Tibial nerve (tissue), 4 donors: ENCODE measurements around the gene KIAA1958. TPM values are rescaled to one million over a fixed set of nuclear protein-coding genes. Genes with fewer than 3 reads are reported as not detected.

Experiments
- DNase-seq, 2 donors: peaks; one replicate each; pipeline ENCODE4 v3.0.0-alpha.2; 2019; ENCODE audit warnings: low spot score in 2 of 2
- H3K27ac ChIP-seq, 4 donors: fragments of 200-600 bp; sonication (generic) in 3 of 4; one replicate each; pipeline ENCODE4 v1.5.1; 2017 to 2019; ENCODE audit warnings: mild to moderate bottlenecking in 1 of 4
- H3K27me3 ChIP-seq, 2 donors: fragments of 200-600 bp; sonication (generic) in 1 of 2; one replicate each; pipeline versions ENCODE4 v1.5.1 to v1.6.0; 2017 to 2019
- H3K36me3 ChIP-seq, 3 donors: fragments of 200-600 bp; sonication (generic); one replicate each; pipeline ENCODE4 v1.5.1; 2018 to 2019
- H3K4me1 ChIP-seq, 4 donors: fragments of 200-600 bp; sonication (generic) in 3 of 4; one replicate each; pipeline ENCODE4 v1.5.1; 2017 to 2019
- H3K4me3 ChIP-seq, 4 donors: fragments of 200-600 bp; sonication (generic) in 3 of 4; one replicate each; pipeline ENCODE4 v1.5.1; 2017 to 2019; ENCODE audit warnings: mild to moderate bottlenecking in 1 of 4, moderate library complexity in 1 of 4
- H3K9me3 ChIP-seq, 4 donors: fragments of 200-600 bp; sonication (generic) in 3 of 4; one replicate each; pipeline ENCODE4 v1.5.1; 2017 to 2019
- EP300 ChIP-seq, 2 donors: sonication (generic); formaldehyde crosslinking; IDR thresholded peaks; one replicate each; pipeline ENCODE4 v1.6.1; 2017; ENCODE audit warnings: antibody characterized with exemption in 2 of 2, mild to moderate bottlenecking in 1 of 2
- POLR2A ChIP-seq, 2 donors: fragments of 450-650 bp; IDR thresholded peaks; one replicate each; pipeline ENCODE4 v1.6.1; 2017; ENCODE audit warnings: antibody characterized with exemption in 2 of 2, mild to moderate bottlenecking in 2 of 2, moderate library complexity in 2 of 2
- WGBS, 2 donors: methylation state at CpG; one replicate each; pipeline ENCODE4 v1.1.5; 2018; 5-methylcytosine and 5-hydroxymethylcytosine counted together
- total RNA-seq, 4 donors: library from RNA; depleted of rRNA; stranded (reverse); fragments of >200 nt; gene quantifications; one replicate each; pipeline ENCODE4 v1.1.0, GENCODE V29; 2016
- TF ChIP-seq, protein P1 (sequence below), 5 experiments: fragments of 200-600 bp in 3 of 5; fragments of 450-650 bp in 2 of 5; sonication (generic) in 3 of 5; IDR thresholded peaks; one replicate each; pipeline ENCODE4 v1.5.1; 2016 to 2019; ENCODE audit warnings: antibody characterized with exemption in 5 of 5, mild to moderate bottlenecking in 3 of 5, moderate library complexity in 2 of 5

KIAA1958 gene
- total RNA-seq, 4 donors from 2014 or later: 3.7 to 5.2 (median 4.5) TPM

- no peaks in the 10 kb centered on the region for H3K4me1 ChIP-seq
- no peak overlapping the region for H3K4me3 ChIP-seq
- no peak overlapping the region for H3K27ac ChIP-seq
- H3K9me3 ChIP-seq: peaks cover 0 to 12% (median 1%) of the 10 kb centered on the region in 4 donors
- no peaks in the 10 kb centered on the region for H3K27me3 ChIP-seq
- 96% methylated on average over 4 of the region's 4 CpGs for WGBS, 2 donors
- no peak for DNase-seq
- H3K36me3 ChIP-seq: peaks cover 0 to 64% (median 6%) of the 10 kb centered on the region in 3 donors
- TF ChIP-seq, protein P1, sequence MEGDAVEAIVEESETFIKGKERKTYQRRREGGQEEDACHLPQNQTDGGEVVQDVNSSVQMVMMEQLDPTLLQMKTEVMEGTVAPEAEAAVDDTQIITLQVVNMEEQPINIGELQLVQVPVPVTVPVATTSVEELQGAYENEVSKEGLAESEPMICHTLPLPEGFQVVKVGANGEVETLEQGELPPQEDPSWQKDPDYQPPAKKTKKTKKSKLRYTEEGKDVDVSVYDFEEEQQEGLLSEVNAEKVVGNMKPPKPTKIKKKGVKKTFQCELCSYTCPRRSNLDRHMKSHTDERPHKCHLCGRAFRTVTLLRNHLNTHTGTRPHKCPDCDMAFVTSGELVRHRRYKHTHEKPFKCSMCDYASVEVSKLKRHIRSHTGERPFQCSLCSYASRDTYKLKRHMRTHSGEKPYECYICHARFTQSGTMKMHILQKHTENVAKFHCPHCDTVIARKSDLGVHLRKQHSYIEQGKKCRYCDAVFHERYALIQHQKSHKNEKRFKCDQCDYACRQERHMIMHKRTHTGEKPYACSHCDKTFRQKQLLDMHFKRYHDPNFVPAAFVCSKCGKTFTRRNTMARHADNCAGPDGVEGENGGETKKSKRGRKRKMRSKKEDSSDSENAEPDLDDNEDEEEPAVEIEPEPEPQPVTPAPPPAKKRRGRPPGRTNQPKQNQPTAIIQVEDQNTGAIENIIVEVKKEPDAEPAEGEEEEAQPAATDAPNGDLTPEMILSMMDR (IDR thresholded peaks at IDR 0.05): no peak
- TF ChIP-seq POLR2A (IDR thresholded peaks at IDR 0.05) (no peak), EP300 (IDR thresholded peaks at IDR 0.05) (no peak)
Measured at GRCh38 chr9:112465352-112465751, 21.3 kb upstream of the KIAA1958 start.

DNA sequence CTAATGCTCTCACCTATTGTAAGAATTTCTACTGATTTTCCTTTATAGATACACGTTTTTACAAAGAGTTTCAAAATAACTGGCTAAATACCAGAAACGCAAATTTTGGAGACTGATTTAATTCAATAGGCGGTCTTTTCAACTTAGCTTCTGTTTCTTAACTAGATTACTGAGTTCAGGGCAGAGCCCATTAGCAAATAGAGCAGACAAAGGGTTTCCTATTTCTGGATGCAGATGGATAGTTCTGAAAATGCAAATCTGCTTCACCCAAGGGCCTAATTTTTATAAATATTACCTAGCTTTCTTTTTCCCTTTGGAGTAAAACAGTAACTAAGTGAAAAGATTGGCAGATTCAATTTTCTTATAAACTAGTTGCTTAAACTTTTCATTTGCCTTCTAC is 13.6 kb upstream of the KIAA1958 start:
- Histone ChIP-seq H3K36me3 (peaks cover 0 to 73% (median 0%) of the 10 kb centered on the region in 3 donors), H3K4me1 (no peaks in the 10 kb centered on the region)
- 72 to 77% methylated on average over 3 of the region's 3 CpGs for WGBS, 2 donors

DNA sequence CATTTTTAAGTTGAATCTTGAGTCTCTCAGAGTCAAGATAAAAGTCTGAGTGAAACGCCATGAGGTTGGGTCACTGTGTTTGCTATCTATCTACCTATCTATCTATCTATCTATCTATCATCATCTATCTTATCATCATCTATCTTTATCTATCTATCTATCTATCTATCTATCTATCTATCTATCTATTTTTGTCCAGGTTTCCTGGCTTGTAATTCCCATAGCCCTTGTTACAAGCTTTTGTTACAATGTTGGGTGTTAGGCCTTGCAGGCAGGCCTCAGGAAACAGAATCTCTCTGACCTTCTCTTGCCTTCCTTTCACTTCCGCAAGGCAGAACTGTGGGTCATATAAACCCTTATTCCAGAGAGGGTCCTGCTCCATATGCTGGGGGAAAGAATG is 12.6 kb upstream of the KIAA1958 start:
- no peak overlapping the region for H3K4me3 ChIP-seq
- no peaks in the 10 kb centered on the region for H3K27me3 ChIP-seq
- H3K4me1 ChIP-seq: no peaks in the 10 kb centered on the region
- peaks cover 0 to 31% (median 8%) of the 10 kb centered on the region in 4 donors for H3K9me3 ChIP-seq
- H3K27ac ChIP-seq: no peak overlapping the region
- WGBS, 2 donors: 97 to 99% methylated on average over 2 of the region's 2 CpGs
- peaks cover 0 to 75% (median 0%) of the 10 kb centered on the region in 3 donors for H3K36me3 ChIP-seq
- DNase-seq: no peak
- TF ChIP-seq POLR2A (IDR thresholded peaks at IDR 0.05): no peak
- TF ChIP-seq, protein P1 (IDR thresholded peaks at IDR 0.05): no peak
- TF ChIP-seq EP300 (IDR thresholded peaks at IDR 0.05): no peak

More for the DNA sequence above, 13.6 kb upstream of the KIAA1958 start:
- DNase-seq: no peak
- Histone ChIP-seq H3K4me3 (no peak overlapping the region), H3K27me3 (no peaks in the 10 kb centered on the region), H3K9me3 (peaks cover 0 to 21% (median 4%) of the 10 kb centered on the region in 4 donors), H3K27ac (no peak overlapping the region)
- TF ChIP-seq POLR2A (IDR thresholded peaks at IDR 0.05): no peak
- TF ChIP-seq EP300 (IDR thresholded peaks at IDR 0.05): no peak
- TF ChIP-seq, protein P1 (IDR thresholded peaks at IDR 0.05): no peak

DNA sequence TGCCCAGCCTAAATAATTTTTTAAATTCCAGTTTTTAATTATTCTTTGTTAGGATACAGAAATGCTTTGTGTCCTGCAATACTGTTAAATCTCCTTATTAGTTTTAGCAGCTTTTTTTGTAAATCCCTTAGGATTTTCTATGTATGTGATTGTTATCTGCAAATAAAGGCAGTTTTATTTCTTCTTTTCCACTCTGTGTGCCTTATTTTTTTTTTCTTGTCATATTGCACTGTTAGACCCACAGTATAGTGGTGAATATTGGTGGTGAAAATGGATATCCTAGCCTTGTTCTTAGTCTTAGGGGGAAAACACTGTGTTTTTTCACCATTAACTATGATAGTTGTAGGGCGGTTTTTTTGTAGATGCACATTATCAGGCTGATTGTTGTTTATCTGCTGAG is 11.3 kb upstream of the KIAA1958 start:
- no peaks in the 10 kb centered on the region for H3K4me1 ChIP-seq
- peaks cover 0 to 87% (median 0%) of the 10 kb centered on the region in 3 donors for H3K36me3 ChIP-seq
- TF ChIP-seq POLR2A (IDR thresholded peaks at IDR 0.05) (no peak), EP300 (IDR thresholded peaks at IDR 0.05) (no peak)
- TF ChIP-seq, protein P1 (IDR thresholded peaks at IDR 0.05): no peak
- peaks cover 0 to 32% (median 9%) of the 10 kb centered on the region in 4 donors for H3K9me3 ChIP-seq
- 88 to 96% methylated on average over 1 of the region's 1 CpG for WGBS, 2 donors
- no peak overlapping the region for H3K4me3 ChIP-seq
- no peaks in the 10 kb centered on the region for H3K27me3 ChIP-seq
- DNase-seq: no peak
- no peak overlapping the region for H3K27ac ChIP-seq

GRCh38 chr9:112477330-112477729 is 9.3 kb upstream of the KIAA1958 start:
- no peak overlapping the region for H3K4me3 ChIP-seq
- WGBS, 2 donors: 98 to 100% methylated on average over 2 of the region's 2 CpGs
- no peaks in the 10 kb centered on the region for H3K4me1 ChIP-seq
- peaks cover 0 to 77% (median 0%) of the 10 kb centered on the region in 3 donors for H3K36me3 ChIP-seq
- no peak overlapping the region for H3K27ac ChIP-seq
- peaks cover 0 to 32% (median 9%) of the 10 kb centered on the region in 4 donors for H3K9me3 ChIP-seq
- no peak for TF ChIP-seq EP300 (IDR thresholded peaks at IDR 0.05)
- no peak for TF ChIP-seq POLR2A (IDR thresholded peaks at IDR 0.05)
- TF ChIP-seq, protein P1 (IDR thresholded peaks at IDR 0.05): no peak
- no peak for DNase-seq
- H3K27me3 ChIP-seq: no peaks in the 10 kb centered on the region
